Measurements from ENCODE around the gene ABHD12. TPM values are rescaled to one million over a fixed set of nuclear protein-coding genes. Genes with fewer than 3 reads are reported as not detected.

ABHD12 gene
- total and polyA plus RNA-seq, 2 experiments from 2014 or later = 69.5 to 187 TPM

DNA sequence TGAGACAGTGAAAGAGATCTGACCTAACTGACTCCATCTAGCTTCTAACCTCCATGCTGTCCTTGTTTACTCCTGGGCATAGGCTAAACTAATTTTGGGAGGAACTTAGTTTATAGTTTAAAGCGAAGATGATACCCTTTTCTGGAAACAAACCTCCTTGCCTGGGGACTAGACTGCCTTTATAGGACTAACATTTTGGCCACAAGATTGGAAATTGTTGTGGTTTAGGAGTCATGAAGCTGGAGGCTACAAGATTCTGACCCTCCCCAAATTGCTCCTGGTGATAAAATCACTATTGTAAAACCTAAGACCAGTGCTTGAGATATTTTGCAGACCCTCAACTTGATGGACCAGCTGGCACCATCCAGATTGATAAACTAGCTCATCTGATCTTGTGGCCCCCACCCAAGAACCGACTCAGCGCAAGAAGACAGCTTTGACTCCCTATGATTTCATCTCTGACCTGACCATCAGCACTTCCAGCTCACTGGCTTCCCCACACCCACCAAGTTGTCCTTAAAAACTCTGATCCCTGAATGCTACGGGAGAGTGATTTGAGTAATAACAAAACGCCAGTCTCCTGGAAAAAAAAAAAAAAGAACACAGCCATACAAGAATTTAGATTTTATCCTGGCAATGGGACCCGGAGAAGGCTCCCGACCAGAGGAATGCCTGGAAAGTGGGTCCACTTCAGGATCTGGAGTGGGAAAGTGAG lies 63.0 kb downstream of the ABHD12 start:
- H3K9me3 ChIP-seq (ENCODE audit: low read depth) = no peaks in the 10 kb centered on the region
- H3K36me3 ChIP-seq (replicated peaks; ENCODE audit: insufficient read depth, low read depth) = no peaks in the 10 kb centered on the region
- H3K27me3 ChIP-seq = no peaks in the 10 kb centered on the region
- no peak overlapping the region for H3K4me2 ChIP-seq
- WGBS (ENCODE audit: low lambda C conversion rate, missing lambda C conversion rate) = 73% methylated on average over 7 of the region's 7 CpGs
- no peak overlapping the region for H3K4me3 ChIP-seq
- H3K4me1 ChIP-seq (ENCODE audit: insufficient read depth) = peaks cover 3% of the 10 kb centered on the region
- H3K79me2 ChIP-seq = peaks cover 52% of the 10 kb centered on the region
- H2AFZ ChIP-seq = no peak overlapping the region
- peaks cover 2% of the 10 kb centered on the region for H4K20me1 ChIP-seq (ENCODE audit: insufficient read depth, poor library complexity, severe bottlenecking)
- no peak for TF ChIP-seq CTCF (IDR thresholded peaks at IDR 0.05; ENCODE audit: poor library complexity)
- no peak for TF ChIP-seq EZH2phosphoT487 (IDR thresholded peaks at IDR 0.05; ENCODE audit: low read depth, severe bottlenecking, unreplicated experiment)
- no peak for TF ChIP-seq EZH2 (IDR thresholded peaks at IDR 0.05; ENCODE audit: borderline replicate concordance)
- H3K27ac ChIP-seq = no peak overlapping the region
- DNase-seq (ENCODE audit: low spot score) = no peak
- no peaks in the 10 kb centered on the region for H3K9me2 ChIP-seq (replicated peaks; ENCODE audit: insufficient read depth)

DNA sequence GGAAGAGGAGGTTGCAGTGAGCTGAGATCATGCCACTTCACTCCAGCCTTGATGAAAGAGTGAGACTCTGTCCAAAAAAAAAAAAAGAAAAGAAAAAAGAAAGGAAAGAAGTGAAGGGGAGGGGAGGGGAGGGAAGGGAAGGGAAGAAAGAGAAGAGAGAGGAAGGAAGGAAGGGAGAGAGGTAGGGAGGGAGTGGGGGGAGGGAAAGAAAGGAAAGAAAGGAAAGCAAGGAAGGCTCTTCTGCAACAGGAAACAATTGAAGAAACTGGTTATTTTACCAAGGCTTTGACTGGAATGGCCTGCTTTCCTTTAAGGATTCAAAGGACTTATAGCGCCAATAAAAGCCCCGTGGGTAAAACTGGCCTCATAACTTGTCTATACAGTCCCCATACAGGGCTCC lies 64.6 kb downstream of the ABHD12 start:
- no peak overlapping the region for H3K4me2 ChIP-seq
- no peak for TF ChIP-seq EZH2phosphoT487 (IDR thresholded peaks at IDR 0.05; ENCODE audit: low read depth, severe bottlenecking, unreplicated experiment)
- TF ChIP-seq EZH2 (IDR thresholded peaks at IDR 0.05; ENCODE audit: borderline replicate concordance) = no peak
- TF ChIP-seq CTCF (IDR thresholded peaks at IDR 0.05; ENCODE audit: poor library complexity) = no peak
- no peaks in the 10 kb centered on the region for H3K27me3 ChIP-seq
- H2AFZ ChIP-seq = no peak overlapping the region
- H3K27ac ChIP-seq = no peak overlapping the region
- peaks cover 58% of the 10 kb centered on the region for H3K79me2 ChIP-seq
- H4K20me1 ChIP-seq (ENCODE audit: insufficient read depth, poor library complexity, severe bottlenecking) = peaks cover 2% of the 10 kb centered on the region
- no peak for DNase-seq (ENCODE audit: low spot score)
- no peak overlapping the region for H3K4me3 ChIP-seq
- H3K9me2 ChIP-seq (replicated peaks; ENCODE audit: insufficient read depth) = no peaks in the 10 kb centered on the region
- H3K36me3 ChIP-seq (replicated peaks; ENCODE audit: insufficient read depth, low read depth) = no peaks in the 10 kb centered on the region
- no peaks in the 10 kb centered on the region for H3K9me3 ChIP-seq (ENCODE audit: low read depth)
- 49% methylated on average over 2 of the region's 2 CpGs for WGBS (ENCODE audit: low lambda C conversion rate, missing lambda C conversion rate)
- H3K4me1 ChIP-seq (ENCODE audit: insufficient read depth) = peaks cover 3% of the 10 kb centered on the region

- H3K27me3 ChIP-seq = no peaks in the 10 kb centered on the region
- H3K4me1 ChIP-seq (ENCODE audit: insufficient read depth) = peaks cover 3% of the 10 kb centered on the region
- no peak overlapping the region for H3K27ac ChIP-seq
- no peak overlapping the region for H3K4me3 ChIP-seq
- no peaks in the 10 kb centered on the region for H3K36me3 ChIP-seq (replicated peaks; ENCODE audit: insufficient read depth, low read depth)
- peaks cover 2% of the 10 kb centered on the region for H4K20me1 ChIP-seq (ENCODE audit: insufficient read depth, poor library complexity, severe bottlenecking)
- no peaks in the 10 kb centered on the region for H3K9me2 ChIP-seq (replicated peaks; ENCODE audit: insufficient read depth)
- no peaks in the 10 kb centered on the region for H3K9me3 ChIP-seq (ENCODE audit: low read depth)
- H2AFZ ChIP-seq = no peak overlapping the region
- WGBS (ENCODE audit: low lambda C conversion rate, missing lambda C conversion rate) = 74% methylated on average over 3 of the region's 3 CpGs
- peaks cover 64% of the 10 kb centered on the region for H3K79me2 ChIP-seq
- DNase-seq (ENCODE audit: low spot score) = no peak
- TF ChIP-seq EZH2 (IDR thresholded peaks at IDR 0.05; ENCODE audit: borderline replicate concordance) (no peak), CTCF (IDR thresholded peaks at IDR 0.05; ENCODE audit: poor library complexity) (no peak), EZH2phosphoT487 (IDR thresholded peaks at IDR 0.05; ENCODE audit: low read depth, severe bottlenecking, unreplicated experiment) (no peak)
- H3K4me2 ChIP-seq = no peak overlapping the region
Observed at GRCh38 chr20:25325073-25325472, 65.6 kb downstream of the ABHD12 start.
